ENCODE measurements around the gene MAGI2.
"Not testable (repeated sequence)": the region's sequence is repeated elsewhere in the genome, so short reads cannot be mapped to it uniquely, and the experiment has no call there.

Gene MAGI2

GRCh38 chr7:78563191-78563590, 890.3 kb downstream of the MAGI2 start:
- DNase-seq (ENCODE audit: extremely low spot score, insufficient read length, low read depth) (no peak), FAIRE-seq (no peak)

GRCh38 chr7:78562191-78562590, 891.3 kb downstream of the MAGI2 start:
- DNase-seq (ENCODE audit: extremely low spot score, insufficient read length, low read depth): no peak

GRCh38 chr7:78558566-78558965, 894.9 kb downstream of the MAGI2 start:
- DNase-seq (ENCODE audit: extremely low spot score, insufficient read length, low read depth) (no peak), FAIRE-seq (no peak)

More at GRCh38 chr7:78562191-78562590, 891.3 kb downstream of the MAGI2 start:
- no peak for FAIRE-seq

- FAIRE-seq (no peak), DNase-seq (ENCODE audit: extremely low spot score, insufficient read length, low read depth) (no peak)
These were observed 909.5 kb downstream of the MAGI2 start for GRCh38 chr7:78543976-78544375.

- DNase-seq (ENCODE audit: extremely low spot score, insufficient read length, low read depth) (no peak), FAIRE-seq (no peak)
These were observed 910.5 kb downstream of the MAGI2 start for GRCh38 chr7:78542981-78543380.

- FAIRE-seq (no peak), DNase-seq (ENCODE audit: extremely low spot score, insufficient read length, low read depth) (no peak)
These were observed 910.9 kb downstream of the MAGI2 start for GRCh38 chr7:78542541-78542940.

GRCh38 chr7:78539825-78540224, 913.6 kb downstream of the MAGI2 start:
- DNase-seq (ENCODE audit: extremely low spot score, insufficient read length, low read depth) (no peak), FAIRE-seq (no peak)

- FAIRE-seq: no peak
- no peak for DNase-seq (ENCODE audit: extremely low spot score, insufficient read length, low read depth)
These were observed 917.8 kb downstream of the MAGI2 start for GRCh38 chr7:78535655-78536054.

- no peak for FAIRE-seq
- no peak for DNase-seq (ENCODE audit: extremely low spot score, insufficient read length, low read depth)
These were observed 923.1 kb downstream of the MAGI2 start for GRCh38 chr7:78530351-78530750.

- no peak for DNase-seq (ENCODE audit: extremely low spot score, insufficient read length, low read depth)
- no peak for FAIRE-seq
These were observed 924.1 kb downstream of the MAGI2 start for GRCh38 chr7:78529392-78529791.

- DNase-seq (ENCODE audit: extremely low spot score, insufficient read length, low read depth) (no peak), FAIRE-seq (no peak)
These were observed 924.5 kb downstream of the MAGI2 start for GRCh38 chr7:78528964-78529363.

- no peak for FAIRE-seq
- DNase-seq (ENCODE audit: extremely low spot score, insufficient read length, low read depth): no peak
These were observed 929.5 kb downstream of the MAGI2 start for GRCh38 chr7:78523930-78524329.

- no peak for FAIRE-seq
- no peak for DNase-seq (ENCODE audit: extremely low spot score, insufficient read length, low read depth)
These were observed 931.5 kb downstream of the MAGI2 start for GRCh38 chr7:78521961-78522360.

GRCh38 chr7:78516450-78516849, 937.0 kb downstream of the MAGI2 start:
- no peak for FAIRE-seq
- DNase-seq (ENCODE audit: extremely low spot score, insufficient read length, low read depth): no peak

- no peak for DNase-seq (ENCODE audit: extremely low spot score, insufficient read length, low read depth)
These were observed 938.8 kb downstream of the MAGI2 start for GRCh38 chr7:78514634-78515033.

GRCh38 chr7:78510580-78511188, 942.8 kb downstream of the MAGI2 start:
- no peak for FAIRE-seq

More at GRCh38 chr7:78514634-78515033, 938.8 kb downstream of the MAGI2 start:
- FAIRE-seq: no peak

GRCh38 chr7:78503301-78503700, 950.2 kb downstream of the MAGI2 start:
- not testable (repeated sequence) for DNase-seq (ENCODE audit: extremely low spot score, insufficient read length, low read depth); FAIRE-seq

More at GRCh38 chr7:78510580-78511188, 942.8 kb downstream of the MAGI2 start:
- DNase-seq (ENCODE audit: extremely low spot score, insufficient read length, low read depth): no peak

- FAIRE-seq: no peak
- no peak for DNase-seq (ENCODE audit: extremely low spot score, insufficient read length, low read depth)
These were observed 952.4 kb downstream of the MAGI2 start for GRCh38 chr7:78501064-78501463.

- no peak for DNase-seq (ENCODE audit: extremely low spot score, insufficient read length, low read depth)
These were observed 953.5 kb downstream of the MAGI2 start for GRCh38 chr7:78499971-78500370.

GRCh38 chr7:78499283-78499682, 954.2 kb downstream of the MAGI2 start:
- no peak for DNase-seq (ENCODE audit: extremely low spot score, insufficient read length, low read depth)
- no peak for FAIRE-seq

More at GRCh38 chr7:78499971-78500370, 953.5 kb downstream of the MAGI2 start:
- FAIRE-seq: no peak

- DNase-seq (ENCODE audit: extremely low spot score, insufficient read length, low read depth) (no peak), FAIRE-seq (no peak)
These were observed 955.6 kb downstream of the MAGI2 start for GRCh38 chr7:78497728-78498427.

Measured in GM18507 (cell line).